Measurements from ENCODE around the gene NRXN2.

GRCh38 chr11:64582885-64583284, 140.1 kb downstream of the NRXN2 start:
- TF ChIP-seq CEBPB (IDR thresholded peaks at IDR 0.05; ENCODE audit: borderline replicate concordance in 1 of 2, low read depth in 2 of 2, low read length in 2 of 2) (no peak), POLR2A (IDR thresholded peaks at IDR 0.05; ENCODE audit: low read depth, low read length) (no peak), NFYB (IDR thresholded peaks at IDR 0.05; ENCODE audit: insufficient read depth, low read depth, low read length) (no peak), CBX5 (IDR thresholded peaks at IDR 0.05; ENCODE audit: low read depth) (no peak), TBL1XR1 (IDR thresholded peaks at IDR 0.05; ENCODE audit: low read depth, low read length) (no peak), REST (IDR thresholded peaks at IDR 0.05; ENCODE audit: low read depth, low read length) (no peak), POLR2AphosphoS5 (IDR thresholded peaks at IDR 0.05; ENCODE audit: low read length) (no peak), EP300 (IDR thresholded peaks at IDR 0.05; ENCODE audit: borderline replicate concordance in 1 of 2, control insufficient read depth in 1 of 2, low read depth in 2 of 2, low read length in 2 of 2) (no peak), IKZF2 (IDR thresholded peaks at IDR 0.05) (no peak), CTCF (IDR thresholded peaks at IDR 0.05 in 2 of 3, conservative IDR thresholded peaks at IDR 0.05 in 1 of 3; ENCODE audit: control insufficient read depth in 2 of 3, extremely low read depth in 1 of 3, insufficient read depth in 1 of 3, low read depth in 3 of 3, low read length in 3 of 3) (no peak)
- TF ChIP-seq, protein P1, sequence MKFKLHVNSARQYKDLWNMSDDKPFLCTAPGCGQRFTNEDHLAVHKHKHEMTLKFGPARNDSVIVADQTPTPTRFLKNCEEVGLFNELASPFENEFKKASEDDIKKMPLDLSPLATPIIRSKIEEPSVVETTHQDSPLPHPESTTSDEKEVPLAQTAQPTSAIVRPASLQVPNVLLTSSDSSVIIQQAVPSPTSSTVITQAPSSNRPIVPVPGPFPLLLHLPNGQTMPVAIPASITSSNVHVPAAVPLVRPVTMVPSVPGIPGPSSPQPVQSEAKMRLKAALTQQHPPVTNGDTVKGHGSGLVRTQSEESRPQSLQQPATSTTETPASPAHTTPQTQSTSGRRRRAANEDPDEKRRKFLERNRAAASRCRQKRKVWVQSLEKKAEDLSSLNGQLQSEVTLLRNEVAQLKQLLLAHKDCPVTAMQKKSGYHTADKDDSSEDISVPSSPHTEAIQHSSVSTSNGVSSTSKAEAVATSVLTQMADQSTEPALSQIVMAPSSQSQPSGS (IDR thresholded peaks at IDR 0.05; ENCODE audit: low read length): no peak
- TF ChIP-seq, protein P2, sequence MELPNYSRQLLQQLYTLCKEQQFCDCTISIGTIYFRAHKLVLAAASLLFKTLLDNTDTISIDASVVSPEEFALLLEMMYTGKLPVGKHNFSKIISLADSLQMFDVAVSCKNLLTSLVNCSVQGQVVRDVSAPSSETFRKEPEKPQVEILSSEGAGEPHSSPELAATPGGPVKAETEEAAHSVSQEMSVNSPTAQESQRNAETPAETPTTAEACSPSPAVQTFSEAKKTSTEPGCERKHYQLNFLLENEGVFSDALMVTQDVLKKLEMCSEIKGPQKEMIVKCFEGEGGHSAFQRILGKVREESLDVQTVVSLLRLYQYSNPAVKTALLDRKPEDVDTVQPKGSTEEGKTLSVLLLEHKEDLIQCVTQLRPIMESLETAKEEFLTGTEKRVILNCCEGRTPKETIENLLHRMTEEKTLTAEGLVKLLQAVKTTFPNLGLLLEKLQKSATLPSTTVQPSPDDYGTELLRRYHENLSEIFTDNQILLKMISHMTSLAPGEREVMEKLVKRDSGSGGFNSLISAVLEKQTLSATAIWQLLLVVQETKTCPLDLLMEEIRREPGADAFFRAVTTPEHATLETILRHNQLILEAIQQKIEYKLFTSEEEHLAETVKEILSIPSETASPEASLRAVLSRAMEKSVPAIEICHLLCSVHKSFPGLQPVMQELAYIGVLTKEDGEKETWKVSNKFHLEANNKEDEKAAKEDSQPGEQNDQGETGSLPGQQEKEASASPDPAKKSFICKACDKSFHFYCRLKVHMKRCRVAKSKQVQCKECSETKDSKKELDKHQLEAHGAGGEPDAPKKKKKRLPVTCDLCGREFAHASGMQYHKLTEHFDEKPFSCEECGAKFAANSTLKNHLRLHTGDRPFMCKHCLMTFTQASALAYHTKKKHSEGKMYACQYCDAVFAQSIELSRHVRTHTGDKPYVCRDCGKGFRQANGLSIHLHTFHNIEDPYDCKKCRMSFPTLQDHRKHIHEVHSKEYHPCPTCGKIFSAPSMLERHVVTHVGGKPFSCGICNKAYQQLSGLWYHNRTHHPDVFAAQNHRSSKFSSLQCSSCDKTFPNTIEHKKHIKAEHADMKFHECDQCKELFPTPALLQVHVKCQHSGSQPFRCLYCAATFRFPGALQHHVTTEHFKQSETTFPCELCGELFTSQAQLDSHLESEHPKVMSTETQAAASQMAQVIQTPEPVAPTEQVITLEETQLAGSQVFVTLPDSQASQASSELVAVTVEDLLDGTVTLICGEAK (IDR thresholded peaks at IDR 0.05; ENCODE audit: borderline replicate concordance): no peak
